Measurements from ENCODE around the gene SENP6. TPM values are rescaled to one million over a fixed set of nuclear protein-coding genes. Genes with fewer than 3 reads are reported as not detected.
"Not testable (repeated sequence)": the region's sequence is repeated elsewhere in the genome, so short reads cannot be mapped to it uniquely, and the experiment has no call there.

The SENP6 gene, protein sequence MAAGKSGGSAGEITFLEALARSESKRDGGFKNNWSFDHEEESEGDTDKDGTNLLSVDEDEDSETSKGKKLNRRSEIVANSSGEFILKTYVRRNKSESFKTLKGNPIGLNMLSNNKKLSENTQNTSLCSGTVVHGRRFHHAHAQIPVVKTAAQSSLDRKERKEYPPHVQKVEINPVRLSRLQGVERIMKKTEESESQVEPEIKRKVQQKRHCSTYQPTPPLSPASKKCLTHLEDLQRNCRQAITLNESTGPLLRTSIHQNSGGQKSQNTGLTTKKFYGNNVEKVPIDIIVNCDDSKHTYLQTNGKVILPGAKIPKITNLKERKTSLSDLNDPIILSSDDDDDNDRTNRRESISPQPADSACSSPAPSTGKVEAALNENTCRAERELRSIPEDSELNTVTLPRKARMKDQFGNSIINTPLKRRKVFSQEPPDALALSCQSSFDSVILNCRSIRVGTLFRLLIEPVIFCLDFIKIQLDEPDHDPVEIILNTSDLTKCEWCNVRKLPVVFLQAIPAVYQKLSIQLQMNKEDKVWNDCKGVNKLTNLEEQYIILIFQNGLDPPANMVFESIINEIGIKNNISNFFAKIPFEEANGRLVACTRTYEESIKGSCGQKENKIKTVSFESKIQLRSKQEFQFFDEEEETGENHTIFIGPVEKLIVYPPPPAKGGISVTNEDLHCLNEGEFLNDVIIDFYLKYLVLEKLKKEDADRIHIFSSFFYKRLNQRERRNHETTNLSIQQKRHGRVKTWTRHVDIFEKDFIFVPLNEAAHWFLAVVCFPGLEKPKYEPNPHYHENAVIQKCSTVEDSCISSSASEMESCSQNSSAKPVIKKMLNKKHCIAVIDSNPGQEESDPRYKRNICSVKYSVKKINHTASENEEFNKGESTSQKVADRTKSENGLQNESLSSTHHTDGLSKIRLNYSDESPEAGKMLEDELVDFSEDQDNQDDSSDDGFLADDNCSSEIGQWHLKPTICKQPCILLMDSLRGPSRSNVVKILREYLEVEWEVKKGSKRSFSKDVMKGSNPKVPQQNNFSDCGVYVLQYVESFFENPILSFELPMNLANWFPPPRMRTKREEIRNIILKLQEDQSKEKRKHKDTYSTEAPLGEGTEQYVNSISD
- 10 to 100 TPM; 58.6 to 59.2 TPM for total RNA-seq

GRCh38 chr6:75601304-75602245, at the start of gene SENP6:
SENP6 (plus strand) TSS chr6:75601880; CDS start chr6:75602525, 645 bp downstream.
- peaks cover 22% of the 10 kb centered on the region for H3K36me3 Mint-ChIP-seq (ENCODE audit: low read depth)
- H3K27ac Mint-ChIP-seq, result peak within 1 kb of the TSS; percentile 88
- H3K27me3 Mint-ChIP-seq, result no peaks in the 10 kb centered on the region
- peak within 1 kb of the TSS; percentile 90 for H3K4me3 Mint-ChIP-seq
- ChIA-PET POLR2A (interaction anchor here (0.6 to 3.2 kb wide), 12 partner anchors 10 to 358 kb away, joined by 3 to 49 read pairs (median 5); partner anchors contain the start of genes COX7A2 and TMEM30A), CTCF (interaction anchor here (1.2 kb wide), 1 partner anchor 10 kb away, joined by 3 read pairs; no protein-coding TSS in a partner anchor)
- no peaks in the 10 kb centered on the region for H3K9me3 Mint-ChIP-seq
- H3K4me1 Mint-ChIP-seq, result peaks cover 47% of the 10 kb centered on the region
- peak; percentile 75 for DNase-seq

GRCh38 chr6:75556240-75556639, 45.4 kb upstream of the SENP6 start:
- POLR2A ChIA-PET, result no interaction called here
- DNase-seq, result no peak
- Mint-ChIP-seq H3K4me1 (peaks cover 6% of the 10 kb centered on the region), H3K9me3 (no peaks in the 10 kb centered on the region), H3K36me3 (ENCODE audit: low read depth) (no peaks in the 10 kb centered on the region), H3K27ac (no peak overlapping the region), H3K4me3 (no peak overlapping the region), H3K27me3 (peaks cover 3% of the 10 kb centered on the region)
- CTCF ChIA-PET, result interaction anchor here (1.6 kb wide), 1 partner anchor 10 kb away, joined by 3 read pairs; no protein-coding TSS in a partner anchor

- no peaks in the 10 kb centered on the region for H3K9me3 Mint-ChIP-seq
- ChIA-PET CTCF (interaction anchor here (0.7 to 1.6 kb wide), 2 partner anchors 11 to 348 kb away, joined by 3 read pairs; no protein-coding TSS in a partner anchor), POLR2A (no interaction called here)
- H3K36me3 Mint-ChIP-seq (ENCODE audit: low read depth), result no peaks in the 10 kb centered on the region
- DNase-seq, result no peak
- no peak overlapping the region for H3K27ac Mint-ChIP-seq
- no peaks in the 10 kb centered on the region for H3K4me1 Mint-ChIP-seq
- no peak overlapping the region for H3K4me3 Mint-ChIP-seq
- peaks cover 3% of the 10 kb centered on the region for H3K27me3 Mint-ChIP-seq
Observed at GRCh38 chr6:75557068-75557467, 44.6 kb upstream of the SENP6 start.

- Mint-ChIP-seq H3K36me3 (ENCODE audit: low read depth) (peaks cover 6% of the 10 kb centered on the region), H3K27me3 (peaks cover 23% of the 10 kb centered on the region), H3K9me3 (peaks cover 17% of the 10 kb centered on the region), H3K27ac (no peak overlapping the region), H3K4me3 (no peak overlapping the region), H3K4me1 (peaks cover 4% of the 10 kb centered on the region)
- no peak for DNase-seq
- ChIA-PET CTCF (interaction anchor here (0.6 to 1.2 kb wide), 3 partner anchors 11 to 303 kb away, joined by 3 read pairs; no protein-coding TSS in a partner anchor), POLR2A (no interaction called here)
Observed at GRCh38 chr6:75563032-75563431, 38.6 kb upstream of the SENP6 start.

- H3K27ac Mint-ChIP-seq, result no peak overlapping the region
- CTCF ChIA-PET, result no interaction called here
- POLR2A ChIA-PET, result no interaction called here
Observed at GRCh38 chr6:75566137-75566767, 35.4 kb upstream of the SENP6 start.

DNA sequence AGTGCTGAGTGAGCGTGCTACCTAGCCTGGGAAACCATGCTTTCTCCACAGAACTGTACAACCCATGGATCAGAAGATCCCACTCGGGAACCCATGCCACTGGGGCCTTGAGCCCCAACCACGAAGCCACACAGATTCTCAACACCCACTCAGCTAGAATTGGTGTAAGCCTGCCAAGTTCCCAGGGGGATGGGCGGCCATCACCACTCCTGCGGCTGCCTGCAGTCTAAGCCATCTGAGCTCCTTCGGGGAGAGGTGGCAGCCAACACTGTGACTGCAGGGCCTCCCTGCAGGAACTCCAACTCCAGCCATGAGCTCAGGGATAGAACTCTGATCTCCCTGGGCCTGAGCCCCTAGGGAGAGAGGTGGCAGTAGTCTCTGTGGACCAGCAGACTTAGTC, 33.6 kb upstream of the SENP6 start:
- Mint-ChIP-seq H3K36me3 (ENCODE audit: low read depth) (peaks cover 6% of the 10 kb centered on the region), H3K4me3 (no peak overlapping the region), H3K27ac (no peak overlapping the region), H3K9me3 (peaks cover 17% of the 10 kb centered on the region), H3K4me1 (peaks cover 4% of the 10 kb centered on the region), H3K27me3 (peaks cover 25% of the 10 kb centered on the region)
- ChIA-PET POLR2A (no interaction called here), CTCF (no interaction called here)
- no peak for DNase-seq

More at GRCh38 chr6:75566137-75566767, 35.4 kb upstream of the SENP6 start:
- Mint-ChIP-seq H3K36me3 (ENCODE audit: low read depth) (peaks cover 6% of the 10 kb centered on the region), H3K4me1 (peaks cover 4% of the 10 kb centered on the region), H3K4me3 (no peak overlapping the region), H3K9me3 (peaks cover 17% of the 10 kb centered on the region), H3K27me3 (peaks cover 24% of the 10 kb centered on the region)
- DNase-seq, result no peak

- peaks cover 17% of the 10 kb centered on the region for H3K9me3 Mint-ChIP-seq
- CTCF ChIA-PET, result no interaction called here
Observed at GRCh38 chr6:75568965-75569364, 32.7 kb upstream of the SENP6 start.

DNA sequence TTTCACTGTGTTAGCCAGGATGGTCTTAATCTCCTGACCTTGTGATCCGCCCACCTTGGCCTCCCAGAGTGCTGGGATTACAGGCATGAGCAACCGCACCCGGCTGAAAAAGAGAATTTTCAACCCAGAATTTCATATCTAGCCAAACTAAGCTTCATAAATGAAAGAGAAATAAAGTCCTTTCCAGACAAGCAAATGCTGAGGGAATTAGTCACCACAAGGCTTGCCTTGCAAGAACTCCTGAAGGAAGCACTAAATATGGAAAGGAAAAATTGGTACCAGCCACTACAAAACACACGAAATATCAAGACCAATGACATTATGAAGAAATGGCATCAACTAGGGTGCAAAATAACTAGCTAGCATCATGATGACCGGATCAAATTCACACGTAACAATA, 31.0 kb upstream of the SENP6 start:
- H3K27ac Mint-ChIP-seq; DNase-seq; H3K36me3 Mint-ChIP-seq (ENCODE audit: low read depth); H3K4me1 Mint-ChIP-seq; POLR2A ChIA-PET; H3K4me3 Mint-ChIP-seq; CTCF ChIA-PET: not testable (repeated sequence)
- peaks cover 11% of the 10 kb centered on the region for H3K9me3 Mint-ChIP-seq
- H3K27me3 Mint-ChIP-seq, result peaks cover 23% of the 10 kb centered on the region

More at GRCh38 chr6:75568965-75569364, 32.7 kb upstream of the SENP6 start:
- Mint-ChIP-seq H3K36me3 (ENCODE audit: low read depth) (peaks cover 6% of the 10 kb centered on the region), H3K27ac (no peak overlapping the region), H3K27me3 (peaks cover 25% of the 10 kb centered on the region), H3K4me1 (peaks cover 4% of the 10 kb centered on the region), H3K4me3 (no peak overlapping the region)
- POLR2A ChIA-PET, result no interaction called here
- no peak for DNase-seq

- POLR2A ChIA-PET, result no interaction called here
- Mint-ChIP-seq H3K4me3 (no peak overlapping the region), H3K27ac (no peak overlapping the region), H3K4me1 (no peaks in the 10 kb centered on the region), H3K36me3 (ENCODE audit: low read depth) (peaks cover under 1% of the 10 kb centered on the region), H3K9me3 (peaks cover 2% of the 10 kb centered on the region), H3K27me3 (peaks cover 15% of the 10 kb centered on the region)
- CTCF ChIA-PET, result no interaction called here
- no peak for DNase-seq
Observed at GRCh38 chr6:75572072-75572471, 29.6 kb upstream of the SENP6 start.

DNA sequence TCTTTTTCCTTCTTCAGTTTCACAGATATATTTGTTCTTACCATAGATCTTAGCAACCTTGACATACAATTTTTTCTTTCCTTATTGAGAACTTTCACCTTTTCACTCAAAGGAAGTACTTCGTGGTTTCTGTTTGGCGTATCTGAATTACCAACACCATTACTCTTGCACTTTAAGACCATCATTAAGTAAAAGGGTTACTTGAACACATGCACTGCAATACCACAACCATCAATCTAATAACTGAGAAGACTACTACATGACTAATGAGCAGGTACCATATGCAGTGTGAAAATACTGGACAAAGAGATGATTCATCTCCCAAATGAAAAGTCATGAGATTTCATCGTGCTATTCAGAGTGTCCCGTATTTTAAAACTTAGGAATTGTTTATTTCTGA, 21.7 kb upstream of the SENP6 start:
- POLR2A ChIA-PET, result interaction anchor here (1.2 kb wide), 1 partner anchor 22 kb away, joined by 5 read pairs; the partner anchor contains the start of gene SENP6
- no peak for DNase-seq
- peaks cover 4% of the 10 kb centered on the region for H3K36me3 Mint-ChIP-seq (ENCODE audit: low read depth)

GRCh38 chr6:75581231-75581630, 20.4 kb upstream of the SENP6 start:
- Mint-ChIP-seq H3K4me3 (no peak overlapping the region), H3K9me3 (peaks cover 3% of the 10 kb centered on the region), H3K36me3 (ENCODE audit: low read depth) (peaks cover 4% of the 10 kb centered on the region), H3K27me3 (peaks cover 1% of the 10 kb centered on the region), H3K4me1 (peaks cover 11% of the 10 kb centered on the region), H3K27ac (no peak overlapping the region)
- ChIA-PET POLR2A (interaction anchor here (1.2 kb wide), 1 partner anchor 21 kb away, joined by 5 read pairs; the partner anchor contains the start of gene SENP6), CTCF (no interaction called here)
- no peak for DNase-seq

More for the DNA sequence above, 21.7 kb upstream of the SENP6 start:
- no peak overlapping the region for H3K27ac Mint-ChIP-seq
- H3K4me3 Mint-ChIP-seq, result no peak overlapping the region
- peaks cover 3% of the 10 kb centered on the region for H3K27me3 Mint-ChIP-seq
- peaks cover 3% of the 10 kb centered on the region for H3K9me3 Mint-ChIP-seq
- H3K4me1 Mint-ChIP-seq, result peaks cover 11% of the 10 kb centered on the region
- CTCF ChIA-PET, result no interaction called here
